HG03565 (cell line): ENCODE data around the gene KANK4.
"Not testable (repeated sequence)": the region's sequence is repeated elsewhere in the genome, so short reads cannot be mapped to it uniquely, and the experiment has no call there.

Experiments used
- ATAC-seq: cut with Tn5 transposase; IDR thresholded peaks from one replicate; pipeline ENCODE4 v1.9.1; 2021; ENCODE audit warnings: mild to moderate bottlenecking, moderate library complexity; ENCODE audit not compliant: unreplicated experiment

KANK4 gene

GRCh38 chr1:62276791-62277190 is 42.4 kb downstream of the KANK4 start:
- no peak for ATAC-seq

- no peak for ATAC-seq
Observed at GRCh38 chr1:62274496-62275485, 44.4 kb downstream of the KANK4 start.

- ATAC-seq = no peak
Observed at GRCh38 chr1:62273953-62274352, 45.3 kb downstream of the KANK4 start.

GRCh38 chr1:62271948-62272728 is 47.1 kb downstream of the KANK4 start:
- peak; percentile 92 for ATAC-seq

- no peak for ATAC-seq
Observed at GRCh38 chr1:62271134-62271533, 48.1 kb downstream of the KANK4 start.

GRCh38 chr1:62269851-62270495 is 49.3 kb downstream of the KANK4 start:
- no peak for ATAC-seq

GRCh38 chr1:62269439-62269838 is 49.8 kb downstream of the KANK4 start:
- ATAC-seq = no peak

GRCh38 chr1:62268315-62268714 is 50.9 kb downstream of the KANK4 start:
- no peak for ATAC-seq

GRCh38 chr1:62265956-62266935 is 53.0 kb downstream of the KANK4 start:
- ATAC-seq = no peak

GRCh38 chr1:62263814-62264353 is 55.4 kb downstream of the KANK4 start:
- no peak for ATAC-seq

GRCh38 chr1:62263006-62263813 is 56.0 kb downstream of the KANK4 start:
- ATAC-seq = no peak

GRCh38 chr1:62260688-62261087 is 58.5 kb downstream of the KANK4 start:
- ATAC-seq = no peak

GRCh38 chr1:62259551-62259950 is 59.7 kb downstream of the KANK4 start:
- no peak for ATAC-seq

GRCh38 chr1:62250126-62250726 is 69.0 kb downstream of the KANK4 start:
- ATAC-seq = no peak

- ATAC-seq = no peak
Observed at GRCh38 chr1:62247391-62248168, 71.7 kb downstream of the KANK4 start.

GRCh38 chr1:62245201-62245600 is 74.0 kb downstream of the KANK4 start:
- ATAC-seq = no peak

- not testable (repeated sequence) for ATAC-seq
Observed at GRCh38 chr1:62244380-62244779, 74.9 kb downstream of the KANK4 start.
